ENCODE results near the gene PIEZO1.
A peak's percentile ranks its signal among the peaks of the same experiment; 100 is the strongest.

PIEZO1 gene

GRCh38 chr16:88774544-88775393 is 10.3 kb downstream of the PIEZO1 start:
- TF ChIP-seq ZFX (IDR thresholded peaks at IDR 0.05) (no peak), CTCF (conservative IDR thresholded peaks at IDR 0.05) (no peak)
- peak overlapping the region; percentile 69 for H3K27ac ChIP-seq

- peak overlapping the region; percentile 69 for H3K27ac ChIP-seq
- TF ChIP-seq ZFX (IDR thresholded peaks at IDR 0.05), result no peak
- no peak for TF ChIP-seq CTCF (conservative IDR thresholded peaks at IDR 0.05)
Measured at GRCh38 chr16:88773812-88774291, 11.2 kb downstream of the PIEZO1 start.

GRCh38 chr16:88772871-88773811 is 11.9 kb downstream of the PIEZO1 start:
- peak overlapping the region; percentile 69 for H3K27ac ChIP-seq
- TF ChIP-seq CTCF (conservative IDR thresholded peaks at IDR 0.05), result no peak
- TF ChIP-seq ZFX (IDR thresholded peaks at IDR 0.05), result no peak

- peak overlapping the region; percentile 98 for H3K27ac ChIP-seq
Measured at GRCh38 chr16:88771781-88772180, 13.2 kb downstream of the PIEZO1 start.

- TF ChIP-seq CTCF (conservative IDR thresholded peaks at IDR 0.05), result no peak
- TF ChIP-seq ZFX (IDR thresholded peaks at IDR 0.05), result no peak
- peak overlapping the region; percentile 98 for H3K27ac ChIP-seq
Measured at GRCh38 chr16:88771294-88771772, 13.7 kb downstream of the PIEZO1 start.

- H3K27ac ChIP-seq, result peak overlapping the region; percentile 98
Measured at GRCh38 chr16:88770461-88771293, 14.3 kb downstream of the PIEZO1 start.

More at GRCh38 chr16:88770461-88771293, 14.3 kb downstream of the PIEZO1 start:
- 0 out of 2 replicates have a peak, but pooled peaks have one; percentile 34 for TF ChIP-seq ZFX (IDR thresholded peaks at IDR 0.05)
- no peak for TF ChIP-seq CTCF (conservative IDR thresholded peaks at IDR 0.05)

Data from C4-2B (cell line).